DMS79 (cell line): Measurements from ENCODE around the gene TARDBP.
"Not testable (repeated sequence)": the region's sequence is repeated elsewhere in the genome, so short reads cannot be mapped to it uniquely, and the experiment has no call there.

Experiments
- DNase-seq: peaks from one replicate; lab custom pipeline; 2025; lab: John Stamatoyannopoulos, UW

Gene TARDBP

GRCh38 chr1:10992864-10993263 lies 19.6 kb upstream of the TARDBP start:
- DNase-seq, result no peak

- DNase-seq, result no peak
These were observed 16.4 kb upstream of the TARDBP start for GRCh38 chr1:10996100-10996499.

GRCh38 chr1:11000526-11000925 lies 11.9 kb upstream of the TARDBP start:
- DNase-seq, result no peak

GRCh38 chr1:11013160-11013531 lies 692 bp downstream of the TARDBP start:
- no peak for DNase-seq

- DNase-seq, result not testable (repeated sequence)
These were observed 6.9 kb downstream of the TARDBP start for GRCh38 chr1:11019358-11019757.

GRCh38 chr1:11019971-11020370 lies 7.5 kb downstream of the TARDBP start:
- DNase-seq, result no peak

- DNase-seq, result no peak
These were observed 10.7 kb downstream of the TARDBP start for GRCh38 chr1:11023201-11023600.

- no peak for DNase-seq
These were observed 11.9 kb downstream of the TARDBP start for GRCh38 chr1:11024154-11024873.

GRCh38 chr1:11024874-11025203 lies 12.4 kb downstream of the TARDBP start:
- DNase-seq, result no peak

GRCh38 chr1:11025618-11026017 lies 13.2 kb downstream of the TARDBP start:
- DNase-seq, result no peak

GRCh38 chr1:11026052-11026451 lies 13.6 kb downstream of the TARDBP start:
- DNase-seq, result no peak

GRCh38 chr1:11026903-11027302 lies 14.4 kb downstream of the TARDBP start:
- DNase-seq, result no peak

GRCh38 chr1:11027316-11027715 lies 14.9 kb downstream of the TARDBP start:
- no peak for DNase-seq

- DNase-seq, result no peak
These were observed 15.6 kb downstream of the TARDBP start for GRCh38 chr1:11028018-11028417.

- no peak for DNase-seq
These were observed 18.4 kb downstream of the TARDBP start for GRCh38 chr1:11030865-11031264.

GRCh38 chr1:11031624-11032262 lies 19.3 kb downstream of the TARDBP start:
- no peak for DNase-seq

GRCh38 chr1:11037019-11037739 lies 24.7 kb downstream of the TARDBP start:
- DNase-seq, result not testable (repeated sequence)

- DNase-seq, result peak; percentile 70
These were observed 25.3 kb downstream of the TARDBP start for GRCh38 chr1:11037740-11038182.

- no peak for DNase-seq
These were observed 27.1 kb downstream of the TARDBP start for GRCh38 chr1:11039351-11040104.

- DNase-seq, result not testable (repeated sequence)
These were observed 27.6 kb downstream of the TARDBP start for GRCh38 chr1:11040105-11040429.

GRCh38 chr1:11041048-11041447 lies 28.6 kb downstream of the TARDBP start:
- no peak for DNase-seq

- no peak for DNase-seq
These were observed 29.6 kb downstream of the TARDBP start for GRCh38 chr1:11042065-11042464.
